K562 (cell line): ENCODE results near the gene RARRES1. TPM values are rescaled to one million over a fixed set of nuclear protein-coding genes. Genes with fewer than 3 reads are reported as not detected.

Experiments used
- ATAC-seq: fragments of 200-7000 bp; cut with Tn5 transposase; 3 replicates; pipeline ENCODE4 v1.9.1; 2020; ENCODE audit warnings: moderate library complexity
- BruUV-seq: library from RNA; stranded (reverse); fragments of 400-500 nt; replicated peaks from 2 replicates; lab custom pipeline; 2021; lab: Mats Ljungman, UMichigan
- CTCF ChIA-PET: fragments of 300-600 bp; formaldehyde crosslinking; extraction: SDS; loops from one replicate; lab custom pipeline; 2021; ENCODE audit warnings: low intra/inter-chr PET ratio; lab: Yijun Ruan, JAX
- POLR2A ChIA-PET: fragments of 300-600, 350-650 bp; sonication (Branson Sonifier 250); formaldehyde crosslinking; extraction: SDS; loops from one replicate; lab custom pipeline; 2021; ENCODE audit warnings: antibody characterized with exemption, inconsistent platforms; lab: Yijun Ruan, JAX
- DNase-seq, 4 experiments: peaks; one replicate each; pipeline versions ENCODE4 v3.0.0 to v3.0.0-alpha.2; 2011 to 2018; ENCODE audit warnings: low spot score in 3 of 4, mixed read lengths in 3 of 4; ENCODE audit errors: extremely low read depth in 1 of 4
- FAIRE-seq: peaks from 2 replicates; lab custom pipeline; 2011; peaks lifted over from hg19 to GRCh38; lab: Jason Lieb, UNC
- H2AFZ ChIP-seq: 2 replicates; pipeline ENCODE4 v1.6.0; 2011; ENCODE audit warnings: low read depth, low read length, control low read depth, inconsistent platforms
- H3K27ac ChIP-seq: fragments of 200-600 bp; 3 replicates; pipeline ENCODE4 v1.8.0; 2011; ENCODE audit warnings: low read depth, mild to moderate bottlenecking, control low read depth, inconsistent platforms, low read length, moderate library complexity, mixed read lengths; ENCODE audit errors: extremely low read depth
- H3K27me3 ChIP-seq, 2 experiments: fragments of 300-600 bp in 1 of 2; 2 replicates in 1 of 2; 3 replicates in 1 of 2; pipeline versions ENCODE4 v1.6.0 to v1.8.0; 2011; ENCODE audit warnings: inconsistent platforms in 2 of 2, low read length in 2 of 2, mild to moderate bottlenecking in 1 of 2, mixed read lengths in 1 of 2, moderate library complexity in 1 of 2; ENCODE audit not compliant: control insufficient read depth in 2 of 2, insufficient read depth in 2 of 2
- H3K36me3 ChIP-seq: fragments of 300-600 bp; 3 replicates; pipeline ENCODE4 v1.8.0; 2011; ENCODE audit warnings: mild to moderate bottlenecking, low read length, inconsistent platforms; ENCODE audit not compliant: control insufficient read depth, insufficient read depth
- H3K4me1 ChIP-seq, 2 experiments: fragments of 200-600 bp in 1 of 2; replicated peaks in 1 of 2; 2 replicates in 1 of 2; 3 replicates in 1 of 2; pipeline versions ENCODE4 v1.5.1 to v1.8.0; 2011; ENCODE audit warnings: inconsistent platforms in 2 of 2, low read length in 2 of 2, mild to moderate bottlenecking in 1 of 2, mixed read lengths in 1 of 2, moderate library complexity in 1 of 2; ENCODE audit not compliant: control insufficient read depth in 2 of 2, insufficient read depth in 2 of 2
- H3K4me2 ChIP-seq: 2 replicates; pipeline ENCODE4 v1.6.1; 2011; ENCODE audit warnings: low read length, control low read depth, inconsistent platforms, mixed read lengths; ENCODE audit not compliant: insufficient read depth
- H3K4me3 ChIP-seq: fragments of 200-600 bp; sonication (generic), shearing (Covaris generic); 2 replicates; pipeline ENCODE4 v1.5.1; 2016; ENCODE audit warnings: control low read depth, inconsistent platforms
- H3K79me2 ChIP-seq: fragments of 200-600 bp; 3 replicates; pipeline ENCODE4 v1.8.0; 2011; ENCODE audit warnings: low read length, inconsistent platforms; ENCODE audit not compliant: control insufficient read depth, insufficient read depth
- H3K9ac ChIP-seq, 2 experiments: 2 replicates each; pipeline versions ENCODE4 v1.6.0 to v1.6.1; 2011; ENCODE audit warnings: low read depth in 2 of 2, low read length in 2 of 2, control low read depth in 1 of 2, inconsistent platforms in 1 of 2, mild to moderate bottlenecking in 1 of 2, mixed read lengths in 1 of 2; ENCODE audit not compliant: insufficient read depth in 1 of 2
- H3K9me1 ChIP-seq: one replicate; pipeline ENCODE4 v1.6.0; 2011; ENCODE audit warnings: inconsistent platforms, mild to moderate bottlenecking, low read length, moderate library complexity; ENCODE audit not compliant: control insufficient read depth, insufficient read depth
- H3K9me3 ChIP-seq: replicated peaks from 2 replicates; pipeline ENCODE4 v1.5.1; 2011; ENCODE audit warnings: low read depth, low read length, inconsistent platforms; ENCODE audit not compliant: control insufficient read depth, insufficient read depth
- H4K20me1 ChIP-seq: replicated peaks from 2 replicates; pipeline ENCODE4 v1.6.1; 2011; ENCODE audit warnings: low read length, inconsistent platforms, mixed read lengths; ENCODE audit not compliant: control insufficient read depth, insufficient read depth
- CEBPB ChIP-seq: fragments of 450-650 bp; IDR thresholded peaks from 2 replicates; pipeline ENCODE4 v1.6.1; 2016; ENCODE audit warnings: missing genetic modification characterization, missing compliant biosample characterization
- CEBPG ChIP-seq, 3 experiments: fragments of 200-800 bp in 1 of 3; sonication (Bioruptor generic) in 1 of 3; sonication (generic) in 1 of 3; formaldehyde crosslinking in 1 of 3; IDR thresholded peaks in 2 of 3; conservative IDR thresholded peaks in 1 of 3; 2 replicates each; pipeline versions ENCODE4 v1.6.1 to v1.8.0; 2016 to 2022; ENCODE audit warnings: missing compliant biosample characterization in 2 of 3, missing genetic modification characterization in 2 of 3, mild to moderate bottlenecking in 1 of 3, missing genetic modification reagents in 1 of 3
- ID3 ChIP-seq, 2 experiments: fragments of 250-450 bp in 1 of 2; fragments of 450-650 bp in 1 of 2; sonication (Bioruptor Pico) in 1 of 2; IDR thresholded peaks; 2 replicates each; pipeline versions ENCODE4 v1.6.1 to v1.8.0; 2016 to 2021; ENCODE audit warnings: mild to moderate bottlenecking in 2 of 2, moderate library complexity in 2 of 2, missing compliant biosample characterization in 1 of 2, missing genetic modification characterization in 1 of 2
- JUND ChIP-seq, 2 experiments: IDR thresholded peaks; 2 replicates in 1 of 2; 3 replicates in 1 of 2; pipeline ENCODE4 v1.6.1; 2011; ENCODE audit warnings: borderline replicate concordance in 2 of 2, low read depth in 2 of 2, low read length in 2 of 2, improper control_type of control experiment in 1 of 2, missing biosample characterization in 1 of 2, missing genetic modification characterization in 1 of 2, missing genetic modification reagents in 1 of 2
- MAZ ChIP-seq, 2 experiments: fragments of 450-650 bp in 1 of 2; sonication (generic) in 1 of 2; formaldehyde crosslinking; IDR thresholded peaks in 1 of 2; conservative IDR thresholded peaks in 1 of 2; 2 replicates each; pipeline versions ENCODE4 v1.4.0 to v1.5.0; 2020; ENCODE audit warnings: mild to moderate bottlenecking in 1 of 2, missing genetic modification reagents in 1 of 2
- SRSF9 ChIP-seq: fragments of 200-400 bp; formaldehyde crosslinking; IDR thresholded peaks from 2 replicates; pipeline ENCODE4 v1.6.1; 2017; ENCODE audit warnings: low read depth, low read length, borderline replicate concordance
- TRIM24 ChIP-seq, 2 experiments: fragments of 450-650 bp; IDR thresholded peaks; 2 replicates each; pipeline ENCODE4 v1.6.1; 2016
- WGBS: fragments of 100-300 bp; shearing (Covaris generic); methylation state at CpG from one replicate; pipeline ENCODE4 v1.1.6; 2016; ENCODE audit warnings: low coverage, mixed read lengths; ENCODE audit not compliant: insufficient coverage; ENCODE audit errors: missing lambda C conversion rate; 5-methylcytosine and 5-hydroxymethylcytosine counted together
- in situ Hi-C: fragments of 300-500 bp; cut with MboI; formaldehyde crosslinking; loops from 4 replicates; pipeline ENCODE4 v1.15.0; 2018; ENCODE audit warnings: inconsistent platforms, mixed read lengths
- intact Hi-C: fragments of 100-400 bp; cut with micrococcal nuclease; formaldehyde crosslinking; loops from 2 replicates; pipeline ENCODE4 v1.14.2; 2022
- polyA plus RNA-seq, 8 experiments: library from polyadenylated mRNA; depleted of rRNA in 4 of 8; stranded (reverse) in 5 of 8; unstranded in 3 of 8; fragments of >200 nt; fragmentation: Nextera tagmentation in 2 of 8; fragmentation: Illumina TruSeq in 1 of 8; extraction: Ambion mirVana in 2 of 8; extraction: Trizol in 1 of 8; gene quantifications; 2 replicates each; pipeline versions ENCODE4 v1.2.1 to v1.2.3, GENCODE V29; 2011 to 2014; ENCODE audit warnings: inconsistent platforms in 1 of 8, missing spikeins in 1 of 8
- total RNA-seq, 7 experiments: library from RNA; depleted of rRNA in 6 of 7; stranded (reverse); fragments of >200 nt in 6 of 7; fragmentation: Illumina TruSeq in 2 of 7; extraction: Trizol in 2 of 7; gene quantifications; 2 replicates each; pipeline versions ENCODE4 v1.2.1 to v1.2.3, GENCODE V29; 2011 to 2021; ENCODE audit warnings: low replicate concordance in 1 of 7

The RARRES1 gene
- total and polyA plus RNA-seq, 9 of the 15 experiments (the other 6 are each of a cell fraction or from before 2014, with no cell fraction given) = not detected

GRCh38 chr3:158728061-158728377 lies 4.2 kb downstream of the RARRES1 start:
- H3K36me3 ChIP-seq = peaks cover 14% of the 10 kb centered on the region; the same call in 2 of the 3 replicates
- no peaks in the 10 kb centered on the region; the same call in 2 of the 3 replicates for H3K79me2 ChIP-seq
- FAIRE-seq (no peak), ATAC-seq (no peak), DNase-seq (no peak)
- H3K4me2 ChIP-seq = no peak overlapping the region
- H3K27ac ChIP-seq = no peak overlapping the region
- H3K9ac ChIP-seq = no peak overlapping the region
- intact Hi-C loops (loop anchor here (10.0 kb wide), 2 partner anchors 153 to 193 kb away; partner anchors contain the start of gene MLF1), in situ Hi-C loops (loop anchor here (5.0 kb wide), 1 partner anchor 64 kb away; no protein-coding TSS in a partner anchor)
- H3K9me1 ChIP-seq = no peaks in the 10 kb centered on the region
- H3K27me3 ChIP-seq = no peaks in the 10 kb centered on the region
- 61% methylated on average over 4 of the region's 4 CpGs for WGBS
- TF ChIP-seq CEBPG (CRISPR knock-in tag; IDR thresholded peaks at IDR 0.05) (no peak), CEBPG (tag; conservative IDR thresholded peaks at IDR 0.05 in 1 of 2, IDR thresholded peaks at IDR 0.05 in 1 of 2) (peak; percentile 59 to 85), MAZ (CRISPR knock-in tag; conservative IDR thresholded peaks at IDR 0.05 in 1 of 2, IDR thresholded peaks at IDR 0.05 in 1 of 2) (0 out of 4 replicates have a peak, but pooled peaks of 1 of the 2 experiments have one; percentile 29), ID3 (CRISPR knock-in tag; IDR thresholded peaks at IDR 0.05) (no peak), ID3 (tag; IDR thresholded peaks at IDR 0.05) (no peak), SRSF9 (no peak), TRIM24 (IDR thresholded peaks at IDR 0.05) (0 out of 4 replicates have a peak, but pooled peaks of 1 of the 2 experiments have one; percentile 8), JUND (IDR thresholded peaks at IDR 0.05; ENCODE audit: borderline replicate concordance, low read depth, low read length) (no peak), JUND (tag; IDR thresholded peaks at IDR 0.05; ENCODE audit: borderline replicate concordance, low read depth, low read length) (0 out of 3 replicates have a peak, but pooled peaks have one; percentile 20), CEBPB (peak; percentile 95)
- no TSS peak for BruUV-seq
- H4K20me1 ChIP-seq = no peaks in the 10 kb centered on the region
- POLR2A ChIA-PET = interaction anchor here (0.6 to 1.1 kb wide), 5 partner anchors 21 to 63 kb away, joined by 3 read pairs; no protein-coding TSS in a partner anchor
- peaks cover 3 to 8% of the 10 kb centered on the region in 2 experiments; a peak in 3 of 5 replicates for H3K4me1 ChIP-seq
- peak overlapping the region; percentile 27; the same call in 1 of the 2 replicates for H2AFZ ChIP-seq
- no peak overlapping the region for H3K4me3 ChIP-seq
- H3K9me3 ChIP-seq = peaks cover 6% of the 10 kb centered on the region; the same call in 1 of the 2 replicates
- CTCF ChIA-PET = interaction anchor here (0.7 to 3.5 kb wide), 3 partner anchors 54 to 68 kb away, joined by 3 to 81 read pairs (median 6); no protein-coding TSS in a partner anchor
